ENCODE measurements around the gene ECI2. TPM values are rescaled to one million over a fixed set of nuclear protein-coding genes. Genes with fewer than 3 reads are reported as not detected.

ECI2 gene
- total and polyA plus RNA-seq, 2 of the 13 experiments (the other 11 are each of a cell fraction or from before 2014, with no cell fraction given): 78.5 to 228 TPM

- TF ChIP-seq, protein P1, sequence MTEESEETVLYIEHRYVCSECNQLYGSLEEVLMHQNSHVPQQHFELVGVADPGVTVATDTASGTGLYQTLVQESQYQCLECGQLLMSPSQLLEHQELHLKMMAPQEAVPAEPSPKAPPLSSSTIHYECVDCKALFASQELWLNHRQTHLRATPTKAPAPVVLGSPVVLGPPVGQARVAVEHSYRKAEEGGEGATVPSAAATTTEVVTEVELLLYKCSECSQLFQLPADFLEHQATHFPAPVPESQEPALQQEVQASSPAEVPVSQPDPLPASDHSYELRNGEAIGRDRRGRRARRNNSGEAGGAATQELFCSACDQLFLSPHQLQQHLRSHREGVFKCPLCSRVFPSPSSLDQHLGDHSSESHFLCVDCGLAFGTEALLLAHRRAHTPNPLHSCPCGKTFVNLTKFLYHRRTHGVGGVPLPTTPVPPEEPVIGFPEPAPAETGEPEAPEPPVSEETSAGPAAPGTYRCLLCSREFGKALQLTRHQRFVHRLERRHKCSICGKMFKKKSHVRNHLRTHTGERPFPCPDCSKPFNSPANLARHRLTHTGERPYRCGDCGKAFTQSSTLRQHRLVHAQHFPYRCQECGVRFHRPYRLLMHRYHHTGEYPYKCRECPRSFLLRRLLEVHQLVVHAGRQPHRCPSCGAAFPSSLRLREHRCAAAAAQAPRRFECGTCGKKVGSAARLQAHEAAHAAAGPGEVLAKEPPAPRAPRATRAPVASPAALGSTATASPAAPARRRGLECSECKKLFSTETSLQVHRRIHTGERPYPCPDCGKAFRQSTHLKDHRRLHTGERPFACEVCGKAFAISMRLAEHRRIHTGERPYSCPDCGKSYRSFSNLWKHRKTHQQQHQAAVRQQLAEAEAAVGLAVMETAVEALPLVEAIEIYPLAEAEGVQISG (CRISPR knock-in tag; IDR thresholded peaks at IDR 0.05): peak; percentile 71; the same call in 1 of the 2 replicates
- TF ChIP-seq E2F1 (CRISPR knock-in tag; IDR thresholded peaks at IDR 0.05): peak; percentile 54
- TF ChIP-seq, protein P2, sequence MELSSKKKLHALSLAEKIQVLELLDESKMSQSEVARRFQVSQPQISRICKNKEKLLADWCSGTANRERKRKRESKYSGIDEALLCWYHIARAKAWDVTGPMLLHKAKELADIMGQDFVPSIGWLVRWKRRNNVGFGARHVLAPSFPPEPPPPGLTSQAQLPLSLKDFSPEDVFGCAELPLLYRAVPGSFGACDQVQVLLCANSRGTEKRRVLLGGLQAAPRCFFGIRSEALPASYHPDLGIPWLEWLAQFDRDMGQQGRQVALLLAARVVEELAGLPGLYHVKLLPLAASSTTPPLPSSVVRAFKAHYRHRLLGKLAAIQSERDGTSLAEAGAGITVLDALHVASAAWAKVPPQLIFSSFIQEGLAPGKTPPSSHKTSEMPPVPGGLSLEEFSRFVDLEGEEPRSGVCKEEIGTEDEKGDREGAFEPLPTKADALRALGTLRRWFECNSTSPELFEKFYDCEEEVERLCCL (CRISPR knock-in tag; IDR thresholded peaks at IDR 0.05; ENCODE audit: borderline replicate concordance): no peak
- TF ChIP-seq, protein P3, sequence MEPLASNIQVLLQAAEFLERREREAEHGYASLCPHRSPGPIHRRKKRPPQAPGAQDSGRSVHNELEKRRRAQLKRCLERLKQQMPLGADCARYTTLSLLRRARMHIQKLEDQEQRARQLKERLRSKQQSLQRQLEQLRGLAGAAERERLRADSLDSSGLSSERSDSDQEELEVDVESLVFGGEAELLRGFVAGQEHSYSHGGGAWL (CRISPR knock-in tag; IDR thresholded peaks at IDR 0.05): peak; percentile 53; the same call in 1 of the 2 replicates
- peak; percentile 36; the same call in 1 of the 2 replicates for TF ChIP-seq ARNTL (CRISPR knock-in tag; IDR thresholded peaks at IDR 0.05)
- TF ChIP-seq, protein P4, sequence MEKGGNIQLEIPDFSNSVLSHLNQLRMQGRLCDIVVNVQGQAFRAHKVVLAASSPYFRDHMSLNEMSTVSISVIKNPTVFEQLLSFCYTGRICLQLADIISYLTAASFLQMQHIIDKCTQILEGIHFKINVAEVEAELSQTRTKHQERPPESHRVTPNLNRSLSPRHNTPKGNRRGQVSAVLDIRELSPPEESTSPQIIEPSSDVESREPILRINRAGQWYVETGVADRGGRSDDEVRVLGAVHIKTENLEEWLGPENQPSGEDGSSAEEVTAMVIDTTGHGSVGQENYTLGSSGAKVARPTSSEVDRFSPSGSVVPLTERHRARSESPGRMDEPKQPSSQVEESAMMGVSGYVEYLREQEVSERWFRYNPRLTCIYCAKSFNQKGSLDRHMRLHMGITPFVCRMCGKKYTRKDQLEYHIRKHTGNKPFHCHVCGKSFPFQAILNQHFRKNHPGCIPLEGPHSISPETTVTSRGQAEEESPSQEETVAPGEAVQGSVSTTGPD (CRISPR knock-in tag; IDR thresholded peaks at IDR 0.05): no peak
- no peak for TF ChIP-seq YEATS2 (CRISPR knock-in tag; IDR thresholded peaks at IDR 0.05; ENCODE audit: borderline replicate concordance)
- TF ChIP-seq TCF7L2 (IDR thresholded peaks at IDR 0.05; ENCODE audit: low read depth, low read length): no peak
- no peak for TF ChIP-seq ZNF34 (CRISPR knock-in tag; IDR thresholded peaks at IDR 0.05; ENCODE audit: borderline replicate concordance)
- 0 out of 2 replicates have a peak, but pooled peaks have one; percentile 38 for TF ChIP-seq LBX2 (CRISPR knock-in tag; IDR thresholded peaks at IDR 0.05; ENCODE audit: borderline replicate concordance)
- TF ChIP-seq, protein P5, sequence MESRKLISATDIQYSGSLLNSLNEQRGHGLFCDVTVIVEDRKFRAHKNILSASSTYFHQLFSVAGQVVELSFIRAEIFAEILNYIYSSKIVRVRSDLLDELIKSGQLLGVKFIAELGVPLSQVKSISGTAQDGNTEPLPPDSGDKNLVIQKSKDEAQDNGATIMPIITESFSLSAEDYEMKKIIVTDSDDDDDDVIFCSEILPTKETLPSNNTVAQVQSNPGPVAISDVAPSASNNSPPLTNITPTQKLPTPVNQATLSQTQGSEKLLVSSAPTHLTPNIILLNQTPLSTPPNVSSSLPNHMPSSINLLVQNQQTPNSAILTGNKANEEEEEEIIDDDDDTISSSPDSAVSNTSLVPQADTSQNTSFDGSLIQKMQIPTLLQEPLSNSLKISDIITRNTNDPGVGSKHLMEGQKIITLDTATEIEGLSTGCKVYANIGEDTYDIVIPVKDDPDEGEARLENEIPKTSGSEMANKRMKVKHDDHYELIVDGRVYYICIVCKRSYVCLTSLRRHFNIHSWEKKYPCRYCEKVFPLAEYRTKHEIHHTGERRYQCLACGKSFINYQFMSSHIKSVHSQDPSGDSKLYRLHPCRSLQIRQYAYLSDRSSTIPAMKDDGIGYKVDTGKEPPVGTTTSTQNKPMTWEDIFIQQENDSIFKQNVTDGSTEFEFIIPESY (CRISPR knock-in tag; IDR thresholded peaks at IDR 0.05): no peak
- TF ChIP-seq POLR2AphosphoS2 (IDR thresholded peaks at IDR 0.05; ENCODE audit: low read depth, low read length): no peak
- TF ChIP-seq MYNN (CRISPR knock-in tag; IDR thresholded peaks at IDR 0.05; ENCODE audit: low read depth): peak; percentile 62; the same call in 1 of the 2 replicates
- TF ChIP-seq ZNF580 (CRISPR knock-in tag; IDR thresholded peaks at IDR 0.05; ENCODE audit: borderline replicate concordance, low read depth): peak; percentile 47; the same call in 1 of the 2 replicates
These were observed at the start of gene ECI2 (continued) for GRCh38 chr6:4134841-4135664.

Measured in HepG2 (cell line).